ENCODE measurements around the gene CADM3. TPM values are rescaled to one million over a fixed set of nuclear protein-coding genes. Genes with fewer than 3 reads are reported as not detected.

The CADM3 gene
- total and polyA plus RNA-seq, 2 donors (not counting 3 experiments of a cell fraction or from before 2014, with no cell fraction given) = 2.7 to 6.0 TPM

GRCh38 chr1:159179906-159180305 is 8.5 kb downstream of the CADM3 start:
- no peak overlapping the region for H3K27ac ChIP-seq (ENCODE audit: insufficient read depth, low read depth, low read length)
- POLR2A ChIA-PET = no interaction called here

More at GRCh38 chr1:159179906-159180305, 8.5 kb downstream of the CADM3 start:
- no peak overlapping the region for H3K4me2 ChIP-seq (ENCODE audit: insufficient read depth, low read length)
- peaks cover 0 to 6% of the 10 kb centered on the region in 2 experiments for H3K27me3 ChIP-seq (ENCODE audit: control insufficient read depth in 2 of 2, insufficient read depth in 2 of 2, low read length in 2 of 2)
- H4K20me1 ChIP-seq (replicated peaks; ENCODE audit: control insufficient read depth, extremely low read depth, insufficient read depth, low read length) = no peaks in the 10 kb centered on the region
- H3K9me1 ChIP-seq (replicated peaks; ENCODE audit: control insufficient read depth, extremely low read depth, insufficient read depth, low read length) = no peaks in the 10 kb centered on the region
- no TSS peak for BruUV-seq (replicated peaks)
- no peaks in the 10 kb centered on the region for H3K36me3 ChIP-seq (ENCODE audit: control insufficient read depth in 2 of 2, extremely low read depth in 1 of 2, insufficient read depth in 2 of 2, low read length in 2 of 2)
- intact Hi-C loops (cut with micrococcal nuclease) (no loop called here), dilution Hi-C loops (cut with MboI; ENCODE audit: extremely low pct_ligation_motif_present, low sequenced_read_pairs) (no loop called here)
- H3K4me1 ChIP-seq (ENCODE audit: control insufficient read depth, extremely low read depth, insufficient read depth, low read length) = no peaks in the 10 kb centered on the region
- H3K9ac ChIP-seq (replicated peaks; ENCODE audit: extremely low read depth, insufficient read depth, low read length) = no peak overlapping the region
- H3K79me2 ChIP-seq (ENCODE audit: control insufficient read depth, insufficient read depth, low read length) = no peaks in the 10 kb centered on the region
- DNase-seq (ENCODE audit: low read depth, low spot score) (no peak), FAIRE-seq (no peak)
- no peak overlapping the region for H2AFZ ChIP-seq (ENCODE audit: low read depth, low read length)
- no peaks in the 10 kb centered on the region for H3K9me3 ChIP-seq (replicated peaks; ENCODE audit: control insufficient read depth, insufficient read depth, low read length)
- no peak overlapping the region for H3K4me3 ChIP-seq (replicated peaks in 1 of 3; ENCODE audit: insufficient read depth in 1 of 3, low read depth in 1 of 3, low read length in 3 of 3)
- no peak for TF ChIP-seq JUN (IDR thresholded peaks at IDR 0.05; ENCODE audit: borderline replicate concordance, insufficient read depth, insufficient read length, low read depth)
- TF ChIP-seq EZH2 (IDR thresholded peaks at IDR 0.05; ENCODE audit: borderline replicate concordance, low read depth, low read length, severe bottlenecking) = no peak
- no peak for TF ChIP-seq POLR2A (IDR thresholded peaks at IDR 0.05; ENCODE audit: low read depth, low read length)
- no peak for TF ChIP-seq MYC (IDR thresholded peaks at IDR 0.05; ENCODE audit: low read depth, low read length)
- TF ChIP-seq MAX (IDR thresholded peaks at IDR 0.05; ENCODE audit: insufficient read depth, insufficient read length) = no peak
- TF ChIP-seq FOS (IDR thresholded peaks at IDR 0.05; ENCODE audit: borderline replicate concordance, insufficient read depth, low read length) = no peak
- no peak for TF ChIP-seq CTCF (IDR thresholded peaks at IDR 0.05; ENCODE audit: extremely low read depth in 1 of 2, insufficient read depth in 1 of 2, low read depth in 1 of 2, low read length in 2 of 2)
- TF ChIP-seq GATA2 (IDR thresholded peaks at IDR 0.05; ENCODE audit: insufficient read depth, insufficient read length, low read depth, low read length) = no peak
- TF ChIP-seq POLR2AphosphoS5 (IDR thresholded peaks at IDR 0.05; ENCODE audit: insufficient read depth, low read depth, low read length) = no peak
- CTCF ChIA-PET = no interaction called here
